ENCODE results near the gene PDE4A.

PDE4A gene

DNA sequence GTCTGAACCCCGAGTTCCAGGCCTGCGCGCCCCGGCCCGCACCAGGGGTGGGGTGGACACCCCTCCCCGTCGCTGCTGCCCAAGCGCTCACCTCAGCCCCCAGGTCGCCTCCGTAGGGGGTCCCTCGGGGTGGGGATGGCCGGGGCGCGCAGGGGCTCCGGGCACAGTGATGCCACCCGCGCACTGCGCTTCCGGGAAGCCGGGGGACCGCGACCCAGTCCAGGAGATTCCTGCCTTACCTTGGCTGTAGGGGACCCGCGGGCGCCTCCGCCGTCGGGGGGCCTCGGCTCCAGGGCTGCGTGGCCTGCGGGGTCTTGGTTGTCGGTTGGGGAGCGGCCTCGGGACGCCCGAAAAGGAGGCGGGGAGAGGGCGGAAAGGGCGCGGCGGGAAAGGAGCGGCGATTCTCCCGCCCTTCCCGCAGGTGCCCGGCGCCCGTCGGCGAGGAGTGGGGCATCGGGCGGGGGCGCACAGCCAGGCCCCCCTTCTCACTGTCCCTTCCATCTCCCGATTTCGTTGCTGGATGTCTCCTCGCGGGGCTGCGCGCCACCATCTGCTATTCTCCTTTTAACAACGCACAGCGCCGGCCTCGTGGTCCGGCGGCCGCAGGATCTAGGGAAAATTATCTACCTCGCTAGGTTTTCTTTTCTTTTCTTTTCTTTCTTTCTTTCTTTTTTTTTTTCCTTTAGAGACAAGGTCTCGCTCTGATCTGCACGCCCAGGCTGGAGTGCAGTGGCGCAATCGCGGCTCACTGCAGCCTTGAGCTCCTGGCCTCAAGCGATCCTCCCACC lies 82.9 kb downstream of the PDE4A start, which contains the start of gene KEAP1:
Gene KEAP1 (minus strand): TSS at position 355 of the 788 bp plus-strand sequence. CDS start 3,323 bp downstream, outside the sequence.
- in situ Hi-C loops (cut with MboI; ENCODE audit: low pct_unique_long_range_greater_than_20kb, low sequenced_read_pairs, unreplicated experiment), result no loop called here
- TF ChIP-seq CTCF (IDR thresholded peaks at IDR 0.05; ENCODE audit: extremely low read depth, insufficient read depth, missing control alignments), result no peak
- no peak for DNase-seq (ENCODE audit: low spot score)

DNA sequence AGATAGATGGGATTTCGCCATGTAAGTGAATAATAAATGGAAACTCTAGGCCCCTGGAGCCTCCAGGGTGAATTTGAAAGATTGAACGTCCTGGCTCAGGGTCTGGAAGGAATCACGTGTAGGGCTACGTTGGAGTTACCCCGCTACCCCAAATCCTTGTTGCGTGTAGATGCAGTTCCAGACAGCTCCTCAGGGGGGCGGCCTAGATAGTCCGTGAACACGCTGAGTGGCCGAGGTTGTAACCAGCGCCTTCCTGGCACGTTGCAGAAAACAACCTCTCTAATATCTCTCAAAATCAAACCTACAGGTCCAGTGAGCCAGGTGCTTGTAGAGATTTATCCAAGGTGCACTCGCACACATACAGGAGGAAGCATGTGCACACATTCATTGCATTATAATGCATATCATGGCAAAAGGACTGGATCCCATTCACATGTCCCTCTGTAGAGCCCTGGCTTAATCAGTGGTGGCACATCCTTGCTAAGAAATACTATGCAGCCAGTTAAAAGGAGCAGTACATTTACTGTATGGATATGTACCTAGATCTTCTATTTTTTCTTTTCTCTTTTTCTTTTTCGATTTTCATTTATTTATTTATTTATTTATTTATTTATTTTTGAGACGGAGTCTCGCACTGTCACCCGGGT lies 85.4 kb downstream of the PDE4A start:
- in situ Hi-C loops (cut with MboI; ENCODE audit: low pct_unique_long_range_greater_than_20kb, low sequenced_read_pairs, unreplicated experiment), result no loop called here
- DNase-seq (ENCODE audit: low spot score), result peak; percentile 73
- TF ChIP-seq CTCF (IDR thresholded peaks at IDR 0.05; ENCODE audit: extremely low read depth, insufficient read depth, missing control alignments), result peak; percentile 85

- in situ Hi-C loops (cut with MboI; ENCODE audit: low pct_unique_long_range_greater_than_20kb, low sequenced_read_pairs, unreplicated experiment), result no loop called here
- DNase-seq (ENCODE audit: low spot score), result no peak
- TF ChIP-seq CTCF (IDR thresholded peaks at IDR 0.05; ENCODE audit: extremely low read depth, insufficient read depth, missing control alignments), result no peak
Observed at GRCh38 chr19:10508036-10508435, 87.7 kb downstream of the PDE4A start.

GRCh38 chr19:10508707-10509106 lies 88.4 kb downstream of the PDE4A start:
- no peak for TF ChIP-seq CTCF (IDR thresholded peaks at IDR 0.05; ENCODE audit: extremely low read depth, insufficient read depth, missing control alignments)
- no peak for DNase-seq (ENCODE audit: low spot score)
- in situ Hi-C loops (cut with MboI; ENCODE audit: low pct_unique_long_range_greater_than_20kb, low sequenced_read_pairs, unreplicated experiment), result no loop called here

DNA sequence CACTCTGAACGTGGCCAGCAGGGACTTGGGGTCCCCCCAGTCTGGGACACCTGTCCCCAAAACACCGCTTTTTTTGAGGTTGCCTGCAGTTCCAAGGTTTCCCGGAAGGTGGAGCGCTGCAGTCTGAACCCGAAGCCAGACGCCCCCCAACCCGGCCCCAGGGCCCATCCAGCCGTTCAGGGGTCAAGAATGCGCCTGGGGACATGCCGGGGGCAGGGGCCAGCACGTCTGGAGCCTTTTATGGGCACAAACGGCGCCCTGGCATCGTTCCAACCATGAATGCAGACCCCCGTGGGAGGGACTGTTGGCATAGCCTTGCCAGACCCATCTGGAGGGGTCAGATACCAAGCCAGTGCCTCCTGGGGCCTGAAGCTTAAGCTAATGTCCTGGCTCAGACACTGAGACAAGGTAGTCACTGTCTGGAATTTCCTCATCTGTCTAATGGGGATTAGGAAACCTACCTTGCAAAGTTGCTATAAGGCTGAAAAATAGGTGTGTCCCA lies 90.0 kb downstream of the PDE4A start:
- peak; percentile 72 for TF ChIP-seq CTCF (IDR thresholded peaks at IDR 0.05; ENCODE audit: extremely low read depth, insufficient read depth, missing control alignments)
- in situ Hi-C loops (cut with MboI; ENCODE audit: low pct_unique_long_range_greater_than_20kb, low sequenced_read_pairs, unreplicated experiment), result no loop called here
- peak; percentile 82 for DNase-seq (ENCODE audit: low spot score)

- in situ Hi-C loops (cut with MboI; ENCODE audit: low pct_unique_long_range_greater_than_20kb, low sequenced_read_pairs, unreplicated experiment), result no loop called here
- peak; percentile 24 for DNase-seq (ENCODE audit: low spot score)
- TF ChIP-seq CTCF (IDR thresholded peaks at IDR 0.05; ENCODE audit: extremely low read depth, insufficient read depth, missing control alignments), result no peak
Observed at GRCh38 chr19:10513223-10513622, 92.9 kb downstream of the PDE4A start.
